HEK293 (cell line): ENCODE data around the gene CELSR3.

Experiments
- GLIS1 ChIP-seq: fragments of 450-650 bp; formaldehyde crosslinking; IDR thresholded peaks from 2 replicates; pipeline ENCODE4 v1.5.1; 2016; ENCODE audit warnings: missing biosample characterization, missing genetic modification characterization
- HOXD13 ChIP-seq: sonication (generic); formaldehyde crosslinking; IDR thresholded peaks from 2 replicates; pipeline ENCODE4 v1.8.0; 2022; ENCODE audit warnings: missing genetic modification reagents, borderline replicate concordance
- IKZF3 ChIP-seq: fragments of 450-650 bp; IDR thresholded peaks from 2 replicates; pipeline ENCODE4 v1.5.0; 2018; ENCODE audit warnings: missing biosample characterization, mild to moderate bottlenecking, missing genetic modification characterization, moderate library complexity
- KLF10 ChIP-seq: fragments of 450-650 bp; IDR thresholded peaks from 2 replicates; pipeline ENCODE4 v1.5.1; 2018; ENCODE audit warnings: missing biosample characterization, mild to moderate bottlenecking, missing genetic modification characterization
- MEIS1 ChIP-seq: sonication (generic); formaldehyde crosslinking; IDR thresholded peaks from 2 replicates; pipeline ENCODE4 v1.8.1; 2022; ENCODE audit warnings: missing genetic modification reagents, mild to moderate bottlenecking, borderline replicate concordance
- YY2 ChIP-seq: fragments of 450-650 bp; formaldehyde crosslinking; IDR thresholded peaks from 2 replicates; pipeline ENCODE4 v1.5.1; 2016; ENCODE audit warnings: missing biosample characterization, missing genetic modification characterization
- ZFHX2 ChIP-seq: fragments of 450-650 bp; formaldehyde crosslinking; conservative IDR thresholded peaks from 2 replicates; pipeline ENCODE4 v1.5.1; 2016; ENCODE audit warnings: missing biosample characterization, missing genetic modification characterization
- ZFP41 ChIP-seq: fragments of 450-650 bp; formaldehyde crosslinking; IDR thresholded peaks from 2 replicates; pipeline ENCODE4 v1.5.1; 2016; ENCODE audit warnings: missing biosample characterization, missing genetic modification characterization, borderline replicate concordance
- ZNF133 ChIP-seq: fragments of 450-650 bp; formaldehyde crosslinking; IDR thresholded peaks from 2 replicates; pipeline ENCODE4 v1.5.1; 2016; ENCODE audit warnings: missing biosample characterization, missing genetic modification characterization
- ZNF157 ChIP-seq: fragments of 450-650 bp; formaldehyde crosslinking; IDR thresholded peaks from 2 replicates; pipeline ENCODE4 v1.5.1; 2016; ENCODE audit warnings: missing biosample characterization, missing genetic modification characterization
- ZNF169 ChIP-seq: fragments of 450-650 bp; formaldehyde crosslinking; IDR thresholded peaks from 2 replicates; pipeline ENCODE4 v1.5.1; 2016; ENCODE audit warnings: missing biosample characterization, missing genetic modification characterization
- ZNF174 ChIP-seq: fragments of 450-650 bp; formaldehyde crosslinking; IDR thresholded peaks from 2 replicates; pipeline ENCODE4 v1.5.0; 2017; ENCODE audit warnings: missing biosample characterization, mild to moderate bottlenecking, missing genetic modification characterization
- ZNF214 ChIP-seq: fragments of 450-650 bp; formaldehyde crosslinking; IDR thresholded peaks from 2 replicates; pipeline ENCODE4 v1.5.1; 2017; ENCODE audit warnings: missing biosample characterization, mild to moderate bottlenecking, missing genetic modification characterization, borderline replicate concordance
- ZNF23 ChIP-seq: fragments of 450-650 bp; formaldehyde crosslinking; IDR thresholded peaks from 2 replicates; pipeline ENCODE4 v1.5.1; 2016; ENCODE audit warnings: missing biosample characterization, missing genetic modification characterization, borderline replicate concordance
- ZNF335 ChIP-seq: fragments of 450-650 bp; formaldehyde crosslinking; conservative IDR thresholded peaks from 2 replicates; pipeline ENCODE4 v1.5.1; 2016; ENCODE audit warnings: missing biosample characterization, missing genetic modification characterization
- ZNF341 ChIP-seq: fragments of 450-650 bp; formaldehyde crosslinking; IDR thresholded peaks from 2 replicates; pipeline ENCODE4; 2016; ENCODE audit warnings: low read depth, missing biosample characterization, missing genetic modification characterization
- ZNF404 ChIP-seq: fragments of 450-650 bp; formaldehyde crosslinking; IDR thresholded peaks from 2 replicates; pipeline ENCODE4 v1.5.1; 2017; ENCODE audit warnings: missing biosample characterization, missing genetic modification characterization
- ZNF501 ChIP-seq: fragments of 450-650 bp; formaldehyde crosslinking; IDR thresholded peaks from 2 replicates; pipeline ENCODE4 v1.5.1; 2016; ENCODE audit warnings: missing biosample characterization, missing genetic modification characterization
- ZNF521 ChIP-seq: fragments of 450-650 bp; formaldehyde crosslinking; IDR thresholded peaks from 2 replicates; pipeline ENCODE4 v1.5.1; 2017; ENCODE audit warnings: missing biosample characterization, mild to moderate bottlenecking, missing genetic modification characterization
- ZNF600 ChIP-seq: fragments of 450-650 bp; formaldehyde crosslinking; IDR thresholded peaks from 2 replicates; pipeline ENCODE4 v1.5.1; 2016; ENCODE audit warnings: missing biosample characterization, missing genetic modification characterization
- ZNF624 ChIP-seq: fragments of 450-650 bp; formaldehyde crosslinking; IDR thresholded peaks from 2 replicates; pipeline ENCODE4 v1.5.1; 2017; ENCODE audit warnings: missing biosample characterization, missing genetic modification characterization
- ZNF654 ChIP-seq: fragments of 450-650 bp; formaldehyde crosslinking; IDR thresholded peaks from 2 replicates; pipeline ENCODE4 v1.5.1; 2016; ENCODE audit warnings: low read depth, missing biosample characterization, missing genetic modification characterization
- ZNF768 ChIP-seq: fragments of 450-650 bp; formaldehyde crosslinking; IDR thresholded peaks from 2 replicates; pipeline ENCODE4 v1.5.1; 2018; ENCODE audit warnings: missing biosample characterization, mild to moderate bottlenecking, missing genetic modification characterization
- ZSCAN30 ChIP-seq: fragments of 450-650 bp; IDR thresholded peaks from 2 replicates; pipeline ENCODE4 v1.5.1; 2018; ENCODE audit warnings: missing biosample characterization, mild to moderate bottlenecking, missing genetic modification characterization, moderate library complexity
- TF ChIP-seq, protein P1 (sequence below): fragments of 450-650 bp; formaldehyde crosslinking; IDR thresholded peaks from 2 replicates; pipeline ENCODE4 v1.5.1; 2016; ENCODE audit warnings: missing biosample characterization, missing genetic modification characterization
- TF ChIP-seq, protein P2 (sequence below): fragments of 450-650 bp; formaldehyde crosslinking; IDR thresholded peaks from 2 replicates; pipeline ENCODE4 v1.5.0; 2017; ENCODE audit warnings: missing biosample characterization, missing genetic modification characterization, borderline replicate concordance
- TF ChIP-seq, protein P3 (sequence below): fragments of 450-650 bp; formaldehyde crosslinking; optimal IDR thresholded peaks from 2 replicates; pipeline ENCODE3; 2016; ENCODE audit warnings: missing biosample characterization, mild to moderate bottlenecking, missing genetic modification characterization
- TF ChIP-seq, protein P4 (sequence below): fragments of 450-650 bp; formaldehyde crosslinking; IDR thresholded peaks from 2 replicates; pipeline ENCODE4 v1.5.1; 2016; ENCODE audit warnings: missing biosample characterization, missing genetic modification characterization
- TF ChIP-seq, protein P5 (sequence below): fragments of 450-650 bp; formaldehyde crosslinking; IDR thresholded peaks from 2 replicates; pipeline ENCODE4 v1.5.1; 2016; ENCODE audit warnings: missing biosample characterization, missing genetic modification characterization
- TF ChIP-seq, protein P6 (sequence below): IDR thresholded peaks from 2 replicates; pipeline ENCODE4 v1.6.1; 2011; ENCODE audit warnings: mild to moderate bottlenecking, low read depth, low read length, borderline replicate concordance

The CELSR3 gene

DNA sequence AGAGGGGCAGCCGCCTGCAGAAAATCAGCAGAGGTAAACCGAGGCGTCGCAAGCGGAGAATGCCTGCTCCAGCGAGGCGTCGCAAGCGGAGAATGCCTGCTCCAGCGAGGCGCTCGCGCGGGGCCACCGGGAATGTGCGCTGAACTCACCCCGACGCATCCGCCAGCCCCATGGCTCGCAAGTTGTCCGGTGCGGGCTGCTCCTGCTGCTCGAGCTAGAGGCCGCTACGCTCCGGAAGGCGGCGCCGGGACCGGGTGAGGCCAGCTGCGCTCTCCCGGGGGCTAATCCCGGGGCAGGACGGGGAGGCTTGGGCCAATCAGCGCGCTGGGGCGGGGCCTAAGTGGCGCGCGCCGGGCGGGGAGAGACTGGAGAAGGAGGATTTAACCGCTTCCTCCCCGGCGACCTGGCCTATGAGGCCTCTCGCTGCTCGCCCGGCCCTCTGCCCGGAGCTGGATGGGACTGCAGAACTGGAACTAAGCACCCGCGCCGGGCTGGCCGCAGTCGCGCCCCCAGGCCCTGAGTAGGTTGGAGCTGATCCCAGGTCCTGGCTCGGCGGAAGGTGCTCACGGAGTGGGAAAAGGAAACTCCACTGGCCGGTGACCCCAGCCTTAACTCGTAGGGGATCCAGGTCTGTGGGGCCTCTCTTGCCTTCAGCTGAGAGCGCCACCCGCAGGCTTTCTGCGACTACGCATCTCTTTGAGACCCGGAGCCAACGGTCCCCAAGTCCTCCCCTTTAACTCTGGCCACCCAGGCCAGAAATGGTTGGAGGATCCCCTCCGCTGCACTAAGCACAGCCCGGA, 27.3 kb downstream of the CELSR3 start, which contains the start of gene SLC26A6 (continued):
- TF ChIP-seq ZNF174 (no peak), ZNF214 (tag by site-specific recombination) (no peak), ZNF133 (no peak), HOXD13 (CRISPR knock-in tag) (no peak), IKZF3 (peak; percentile 34; the same call in 1 of the 2 replicates), ZFHX2 (tag by site-specific recombination) (no peak), ZNF341 (tag by site-specific recombination) (no peak), ZNF768 (no peak), MEIS1 (CRISPR knock-in tag) (no peak), ZNF501 (tag by site-specific recombination) (peak; percentile 66; the same call in 1 of the 2 replicates), YY2 (tag by site-specific recombination) (no peak), GLIS1 (tag by site-specific recombination) (peak; percentile 73), ZNF600 (no peak; the same call in none of the 2 replicates), ZNF404 (tag by site-specific recombination) (no peak), ZFP41 (tag by site-specific recombination) (no peak), ZNF521 (tag by site-specific recombination) (no peak), KLF10 (tag by site-specific recombination) (peak; percentile 61), ZNF169 (no peak), ZSCAN30 (tag by site-specific recombination) (peak; percentile 40; the same call in 1 of the 2 replicates), ZNF157 (tag by site-specific recombination) (no peak), ZNF23 (tag by site-specific recombination) (no peak), ZNF654 (tag by site-specific recombination) (no peak; the same call in none of the 2 replicates), ZNF335 (tag by site-specific recombination) (peak; percentile 86), ZNF624 (no peak)
- TF ChIP-seq, protein P1, sequence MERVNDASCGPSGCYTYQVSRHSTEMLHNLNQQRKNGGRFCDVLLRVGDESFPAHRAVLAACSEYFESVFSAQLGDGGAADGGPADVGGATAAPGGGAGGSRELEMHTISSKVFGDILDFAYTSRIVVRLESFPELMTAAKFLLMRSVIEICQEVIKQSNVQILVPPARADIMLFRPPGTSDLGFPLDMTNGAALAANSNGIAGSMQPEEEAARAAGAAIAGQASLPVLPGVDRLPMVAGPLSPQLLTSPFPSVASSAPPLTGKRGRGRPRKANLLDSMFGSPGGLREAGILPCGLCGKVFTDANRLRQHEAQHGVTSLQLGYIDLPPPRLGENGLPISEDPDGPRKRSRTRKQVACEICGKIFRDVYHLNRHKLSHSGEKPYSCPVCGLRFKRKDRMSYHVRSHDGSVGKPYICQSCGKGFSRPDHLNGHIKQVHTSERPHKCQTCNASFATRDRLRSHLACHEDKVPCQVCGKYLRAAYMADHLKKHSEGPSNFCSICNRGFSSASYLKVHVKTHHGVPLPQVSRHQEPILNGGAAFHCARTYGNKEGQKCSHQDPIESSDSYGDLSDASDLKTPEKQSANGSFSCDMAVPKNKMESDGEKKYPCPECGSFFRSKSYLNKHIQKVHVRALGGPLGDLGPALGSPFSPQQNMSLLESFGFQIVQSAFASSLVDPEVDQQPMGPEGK = peak; percentile 79
- TF ChIP-seq, protein P2, sequence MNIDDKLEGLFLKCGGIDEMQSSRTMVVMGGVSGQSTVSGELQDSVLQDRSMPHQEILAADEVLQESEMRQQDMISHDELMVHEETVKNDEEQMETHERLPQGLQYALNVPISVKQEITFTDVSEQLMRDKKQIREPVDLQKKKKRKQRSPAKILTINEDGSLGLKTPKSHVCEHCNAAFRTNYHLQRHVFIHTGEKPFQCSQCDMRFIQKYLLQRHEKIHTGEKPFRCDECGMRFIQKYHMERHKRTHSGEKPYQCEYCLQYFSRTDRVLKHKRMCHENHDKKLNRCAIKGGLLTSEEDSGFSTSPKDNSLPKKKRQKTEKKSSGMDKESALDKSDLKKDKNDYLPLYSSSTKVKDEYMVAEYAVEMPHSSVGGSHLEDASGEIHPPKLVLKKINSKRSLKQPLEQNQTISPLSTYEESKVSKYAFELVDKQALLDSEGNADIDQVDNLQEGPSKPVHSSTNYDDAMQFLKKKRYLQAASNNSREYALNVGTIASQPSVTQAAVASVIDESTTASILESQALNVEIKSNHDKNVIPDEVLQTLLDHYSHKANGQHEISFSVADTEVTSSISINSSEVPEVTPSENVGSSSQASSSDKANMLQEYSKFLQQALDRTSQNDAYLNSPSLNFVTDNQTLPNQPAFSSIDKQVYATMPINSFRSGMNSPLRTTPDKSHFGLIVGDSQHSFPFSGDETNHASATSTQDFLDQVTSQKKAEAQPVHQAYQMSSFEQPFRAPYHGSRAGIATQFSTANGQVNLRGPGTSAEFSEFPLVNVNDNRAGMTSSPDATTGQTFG (tag by site-specific recombination) = no peak
- TF ChIP-seq, protein P3, sequence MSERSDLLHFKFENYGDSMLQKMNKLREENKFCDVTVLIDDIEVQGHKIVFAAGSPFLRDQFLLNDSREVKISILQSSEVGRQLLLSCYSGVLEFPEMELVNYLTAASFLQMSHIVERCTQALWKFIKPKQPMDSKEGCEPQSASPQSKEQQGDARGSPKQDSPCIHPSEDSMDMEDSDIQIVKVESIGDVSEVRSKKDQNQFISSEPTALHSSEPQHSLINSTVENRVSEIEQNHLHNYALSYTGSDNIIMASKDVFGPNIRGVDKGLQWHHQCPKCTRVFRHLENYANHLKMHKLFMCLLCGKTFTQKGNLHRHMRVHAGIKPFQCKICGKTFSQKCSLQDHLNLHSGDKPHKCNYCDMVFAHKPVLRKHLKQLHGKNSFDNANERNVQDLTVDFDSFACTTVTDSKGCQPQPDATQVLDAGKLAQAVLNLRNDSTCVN (tag by site-specific recombination) = peak; percentile 79
- TF ChIP-seq, protein P4, sequence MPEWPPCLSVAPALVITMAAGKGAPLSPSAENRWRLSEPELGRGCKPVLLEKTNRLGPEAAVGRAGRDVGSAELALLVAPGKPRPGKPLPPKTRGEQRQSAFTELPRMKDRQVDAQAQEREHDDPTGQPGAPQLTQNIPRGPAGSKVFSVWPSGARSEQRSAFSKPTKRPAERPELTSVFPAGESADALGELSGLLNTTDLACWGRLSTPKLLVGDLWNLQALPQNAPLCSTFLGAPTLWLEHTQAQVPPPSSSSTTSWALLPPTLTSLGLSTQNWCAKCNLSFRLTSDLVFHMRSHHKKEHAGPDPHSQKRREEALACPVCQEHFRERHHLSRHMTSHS (tag by site-specific recombination) = no peak
- TF ChIP-seq, protein P5, sequence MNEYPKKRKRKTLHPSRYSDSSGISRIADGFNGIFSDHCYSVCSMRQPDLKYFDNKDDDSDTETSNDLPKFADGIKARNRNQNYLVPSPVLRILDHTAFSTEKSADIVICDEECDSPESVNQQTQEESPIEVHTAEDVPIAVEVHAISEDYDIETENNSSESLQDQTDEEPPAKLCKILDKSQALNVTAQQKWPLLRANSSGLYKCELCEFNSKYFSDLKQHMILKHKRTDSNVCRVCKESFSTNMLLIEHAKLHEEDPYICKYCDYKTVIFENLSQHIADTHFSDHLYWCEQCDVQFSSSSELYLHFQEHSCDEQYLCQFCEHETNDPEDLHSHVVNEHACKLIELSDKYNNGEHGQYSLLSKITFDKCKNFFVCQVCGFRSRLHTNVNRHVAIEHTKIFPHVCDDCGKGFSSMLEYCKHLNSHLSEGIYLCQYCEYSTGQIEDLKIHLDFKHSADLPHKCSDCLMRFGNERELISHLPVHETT (tag by site-specific recombination) = no peak
- TF ChIP-seq, protein P6, sequence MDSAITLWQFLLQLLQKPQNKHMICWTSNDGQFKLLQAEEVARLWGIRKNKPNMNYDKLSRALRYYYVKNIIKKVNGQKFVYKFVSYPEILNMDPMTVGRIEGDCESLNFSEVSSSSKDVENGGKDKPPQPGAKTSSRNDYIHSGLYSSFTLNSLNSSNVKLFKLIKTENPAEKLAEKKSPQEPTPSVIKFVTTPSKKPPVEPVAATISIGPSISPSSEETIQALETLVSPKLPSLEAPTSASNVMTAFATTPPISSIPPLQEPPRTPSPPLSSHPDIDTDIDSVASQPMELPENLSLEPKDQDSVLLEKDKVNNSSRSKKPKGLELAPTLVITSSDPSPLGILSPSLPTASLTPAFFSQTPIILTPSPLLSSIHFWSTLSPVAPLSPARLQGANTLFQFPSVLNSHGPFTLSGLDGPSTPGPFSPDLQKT = no peak
